ENCODE results near the gene SH3BP1. TPM values are rescaled to one million over a fixed set of nuclear protein-coding genes. Genes with fewer than 3 reads are reported as not detected.
A peak's percentile ranks its signal among the peaks of the same experiment; 100 is the strongest.

SH3BP1 gene
- total and polyA plus RNA-seq, 9 of the 15 experiments (the other 6 are each of a cell fraction or from before 2014, with no cell fraction given): 0.10 to 36.2 (median 10.4) TPM

DNA sequence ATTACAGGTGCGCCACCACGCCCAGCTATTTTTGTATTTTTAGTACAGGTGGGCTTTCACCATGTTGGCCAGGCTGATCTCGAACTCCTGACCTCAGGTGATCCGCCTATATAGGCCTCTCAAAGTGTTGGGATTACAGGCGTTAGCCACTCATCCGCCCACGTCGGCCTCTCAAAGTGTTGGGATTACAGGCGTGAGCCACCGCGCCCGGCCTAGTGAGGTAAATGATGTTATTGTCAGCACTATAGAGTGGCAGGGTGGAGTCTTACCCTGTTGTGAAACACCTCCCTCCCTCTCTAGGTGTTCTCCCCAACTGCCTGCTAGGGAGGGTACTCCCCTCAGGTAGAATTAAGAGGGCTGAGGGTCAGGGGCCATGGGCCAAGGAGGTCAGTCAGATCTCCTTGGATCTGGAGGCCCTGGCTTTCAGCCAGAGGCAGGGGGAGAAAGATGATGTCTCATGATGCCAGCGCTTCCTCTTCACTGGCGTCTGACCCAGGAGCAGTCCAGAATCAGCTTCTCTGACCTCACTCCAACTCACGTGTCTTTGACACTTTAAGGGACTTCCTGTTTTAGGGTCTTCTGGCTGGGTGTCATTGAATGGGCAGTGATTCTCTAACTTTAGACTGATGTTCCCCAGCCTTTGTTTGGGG, 28.9 kb upstream of the SH3BP1 start (continued):
- TF ChIP-seq, protein P1, sequence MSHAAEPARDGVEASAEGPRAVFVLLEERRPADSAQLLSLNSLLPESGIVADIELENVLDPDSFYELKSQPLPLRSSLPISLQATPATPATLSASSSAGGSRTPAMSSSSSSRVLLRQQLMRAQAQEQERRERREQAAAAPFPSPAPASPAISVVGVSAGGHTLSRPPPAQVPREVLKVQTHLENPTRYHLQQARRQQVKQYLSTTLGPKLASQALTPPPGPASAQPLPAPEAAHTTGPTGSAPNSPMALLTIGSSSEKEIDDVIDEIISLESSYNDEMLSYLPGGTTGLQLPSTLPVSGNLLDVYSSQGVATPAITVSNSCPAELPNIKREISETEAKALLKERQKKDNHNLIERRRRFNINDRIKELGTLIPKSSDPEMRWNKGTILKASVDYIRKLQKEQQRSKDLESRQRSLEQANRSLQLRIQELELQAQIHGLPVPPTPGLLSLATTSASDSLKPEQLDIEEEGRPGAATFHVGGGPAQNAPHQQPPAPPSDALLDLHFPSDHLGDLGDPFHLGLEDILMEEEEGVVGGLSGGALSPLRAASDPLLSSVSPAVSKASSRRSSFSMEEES (CRISPR knock-in tag; IDR thresholded peaks at IDR 0.05): no peak
- TF ChIP-seq MTA2 (IDR thresholded peaks at IDR 0.05; ENCODE audit: low read depth) (no peak), TFAM (CRISPR knock-in tag; conservative IDR thresholded peaks at IDR 0.05) (no peak), MEIS2 (IDR thresholded peaks at IDR 0.05; ENCODE audit: partially characterized antibody) (no peak), L3MBTL2 (IDR thresholded peaks at IDR 0.05) (no peak), TBL1XR1 (IDR thresholded peaks at IDR 0.05; ENCODE audit: low read length in 2 of 2) (no peak), GABPA (tag; conservative IDR thresholded peaks at IDR 0.05; ENCODE audit: low read depth) (no peak), FIP1L1 (IDR thresholded peaks at IDR 0.05; ENCODE audit: low read depth, low read length, poor library complexity, severe bottlenecking) (no peak), ZNF431 (CRISPR knock-in tag; IDR thresholded peaks at IDR 0.05) (no peak), ZFP36 (IDR thresholded peaks at IDR 0.05; ENCODE audit: low read depth, low read length, partially characterized antibody) (peak; percentile 34)
- TF ChIP-seq, protein P2, sequence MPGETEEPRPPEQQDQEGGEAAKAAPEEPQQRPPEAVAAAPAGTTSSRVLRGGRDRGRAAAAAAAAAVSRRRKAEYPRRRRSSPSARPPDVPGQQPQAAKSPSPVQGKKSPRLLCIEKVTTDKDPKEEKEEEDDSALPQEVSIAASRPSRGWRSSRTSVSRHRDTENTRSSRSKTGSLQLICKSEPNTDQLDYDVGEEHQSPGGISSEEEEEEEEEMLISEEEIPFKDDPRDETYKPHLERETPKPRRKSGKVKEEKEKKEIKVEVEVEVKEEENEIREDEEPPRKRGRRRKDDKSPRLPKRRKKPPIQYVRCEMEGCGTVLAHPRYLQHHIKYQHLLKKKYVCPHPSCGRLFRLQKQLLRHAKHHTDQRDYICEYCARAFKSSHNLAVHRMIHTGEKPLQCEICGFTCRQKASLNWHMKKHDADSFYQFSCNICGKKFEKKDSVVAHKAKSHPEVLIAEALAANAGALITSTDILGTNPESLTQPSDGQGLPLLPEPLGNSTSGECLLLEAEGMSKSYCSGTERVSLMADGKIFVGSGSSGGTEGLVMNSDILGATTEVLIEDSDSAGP (CRISPR knock-in tag; IDR thresholded peaks at IDR 0.05): no peak
- TF ChIP-seq, protein P3, sequence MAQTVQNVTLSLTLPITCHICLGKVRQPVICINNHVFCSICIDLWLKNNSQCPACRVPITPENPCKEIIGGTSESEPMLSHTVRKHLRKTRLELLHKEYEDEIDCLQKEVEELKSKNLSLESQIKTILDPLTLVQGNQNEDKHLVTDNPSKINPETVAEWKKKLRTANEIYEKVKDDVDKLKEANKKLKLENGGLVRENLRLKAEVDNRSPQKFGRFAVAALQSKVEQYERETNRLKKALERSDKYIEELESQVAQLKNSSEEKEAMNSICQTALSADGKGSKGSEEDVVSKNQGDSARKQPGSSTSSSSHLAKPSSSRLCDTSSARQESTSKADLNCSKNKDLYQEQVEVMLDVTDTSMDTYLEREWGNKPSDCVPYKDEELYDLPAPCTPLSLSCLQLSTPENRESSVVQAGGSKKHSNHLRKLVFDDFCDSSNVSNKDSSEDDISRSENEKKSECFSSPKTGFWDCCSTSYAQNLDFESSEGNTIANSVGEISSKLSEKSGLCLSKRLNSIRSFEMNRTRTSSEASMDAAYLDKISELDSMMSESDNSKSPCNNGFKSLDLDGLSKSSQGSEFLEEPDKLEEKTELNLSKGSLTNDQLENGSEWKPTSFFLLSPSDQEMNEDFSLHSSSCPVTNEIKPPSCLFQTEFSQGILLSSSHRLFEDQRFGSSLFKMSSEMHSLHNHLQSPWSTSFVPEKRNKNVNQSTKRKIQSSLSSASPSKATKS (CRISPR knock-in tag; IDR thresholded peaks at IDR 0.05): no peak
- TF ChIP-seq, protein P4, sequence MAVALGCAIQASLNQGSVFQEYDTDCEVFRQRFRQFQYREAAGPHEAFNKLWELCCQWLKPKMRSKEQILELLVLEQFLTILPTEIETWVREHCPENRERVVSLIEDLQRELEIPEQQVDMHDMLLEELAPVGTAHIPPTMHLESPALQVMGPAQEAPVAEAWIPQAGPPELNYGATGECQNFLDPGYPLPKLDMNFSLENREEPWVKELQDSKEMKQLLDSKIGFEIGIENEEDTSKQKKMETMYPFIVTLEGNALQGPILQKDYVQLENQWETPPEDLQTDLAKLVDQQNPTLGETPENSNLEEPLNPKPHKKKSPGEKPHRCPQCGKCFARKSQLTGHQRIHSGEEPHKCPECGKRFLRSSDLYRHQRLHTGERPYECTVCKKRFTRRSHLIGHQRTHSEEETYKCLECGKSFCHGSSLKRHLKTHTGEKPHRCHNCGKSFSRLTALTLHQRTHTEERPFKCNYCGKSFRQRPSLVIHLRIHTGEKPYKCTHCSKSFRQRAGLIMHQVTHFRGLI (CRISPR knock-in tag; IDR thresholded peaks at IDR 0.05): no peak
- TF ChIP-seq, protein P5, sequence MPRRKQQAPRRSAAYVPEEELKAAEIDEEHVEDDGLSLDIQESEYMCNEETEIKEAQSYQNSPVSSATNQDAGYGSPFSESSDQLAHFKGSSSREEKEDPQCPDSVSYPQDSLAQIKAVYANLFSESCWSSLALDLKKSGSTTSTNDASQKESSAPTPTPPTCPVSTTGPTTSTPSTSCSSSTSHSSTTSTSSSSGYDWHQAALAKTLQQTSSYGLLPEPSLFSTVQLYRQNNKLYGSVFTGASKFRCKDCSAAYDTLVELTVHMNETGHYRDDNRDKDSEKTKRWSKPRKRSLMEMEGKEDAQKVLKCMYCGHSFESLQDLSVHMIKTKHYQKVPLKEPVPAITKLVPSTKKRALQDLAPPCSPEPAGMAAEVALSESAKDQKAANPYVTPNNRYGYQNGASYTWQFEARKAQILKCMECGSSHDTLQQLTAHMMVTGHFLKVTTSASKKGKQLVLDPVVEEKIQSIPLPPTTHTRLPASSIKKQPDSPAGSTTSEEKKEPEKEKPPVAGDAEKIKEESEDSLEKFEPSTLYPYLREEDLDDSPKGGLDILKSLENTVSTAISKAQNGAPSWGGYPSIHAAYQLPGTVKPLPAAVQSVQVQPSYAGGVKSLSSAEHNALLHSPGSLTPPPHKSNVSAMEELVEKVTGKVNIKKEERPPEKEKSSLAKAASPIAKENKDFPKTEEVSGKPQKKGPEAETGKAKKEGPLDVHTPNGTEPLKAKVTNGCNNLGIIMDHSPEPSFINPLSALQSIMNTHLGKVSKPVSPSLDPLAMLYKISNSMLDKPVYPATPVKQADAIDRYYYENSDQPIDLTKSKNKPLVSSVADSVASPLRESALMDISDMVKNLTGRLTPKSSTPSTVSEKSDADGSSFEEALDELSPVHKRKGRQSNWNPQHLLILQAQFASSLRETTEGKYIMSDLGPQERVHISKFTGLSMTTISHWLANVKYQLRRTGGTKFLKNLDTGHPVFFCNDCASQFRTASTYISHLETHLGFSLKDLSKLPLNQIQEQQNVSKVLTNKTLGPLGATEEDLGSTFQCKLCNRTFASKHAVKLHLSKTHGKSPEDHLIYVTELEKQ (CRISPR knock-in tag; IDR thresholded peaks at IDR 0.05): no peak
- TF ChIP-seq, protein P6, sequence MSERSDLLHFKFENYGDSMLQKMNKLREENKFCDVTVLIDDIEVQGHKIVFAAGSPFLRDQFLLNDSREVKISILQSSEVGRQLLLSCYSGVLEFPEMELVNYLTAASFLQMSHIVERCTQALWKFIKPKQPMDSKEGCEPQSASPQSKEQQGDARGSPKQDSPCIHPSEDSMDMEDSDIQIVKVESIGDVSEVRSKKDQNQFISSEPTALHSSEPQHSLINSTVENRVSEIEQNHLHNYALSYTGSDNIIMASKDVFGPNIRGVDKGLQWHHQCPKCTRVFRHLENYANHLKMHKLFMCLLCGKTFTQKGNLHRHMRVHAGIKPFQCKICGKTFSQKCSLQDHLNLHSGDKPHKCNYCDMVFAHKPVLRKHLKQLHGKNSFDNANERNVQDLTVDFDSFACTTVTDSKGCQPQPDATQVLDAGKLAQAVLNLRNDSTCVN (CRISPR knock-in tag; IDR thresholded peaks at IDR 0.05): no peak
